WTC11 (cell line): ENCODE results near the gene PHF21B. TPM values are rescaled to one million over a fixed set of nuclear protein-coding genes. Genes with fewer than 3 reads are reported as not detected.

ENCODE experiments used
- ATAC-seq: fragments of 200-7000 bp; cut with Tn5 transposase; 2 replicates; pipeline ENCODE4 v1.10.0; 2021; ENCODE audit warnings: mild to moderate bottlenecking, moderate library complexity
- CTCF ChIA-PET: fragments of 300-600 bp; sonication (Branson Sonifier 250); formaldehyde crosslinking; loops from one replicate; lab custom pipeline; 2021; ENCODE audit warnings: antibody characterized with exemption; lab: Charles Lee
- POLR2A ChIA-PET: fragments of 350-600 bp; sonication (Branson Sonifier 250); formaldehyde crosslinking; loops from one replicate; lab custom pipeline; 2021; ENCODE audit warnings: antibody characterized with exemption; lab: Charles Lee
- DNase-seq: peaks from one replicate; pipeline ENCODE4 v3.0.0; 2021; ENCODE audit warnings: low spot score
- H3K27ac Mint-ChIP-seq: 2 replicates; pipeline ENCODE4 v1.8.0; 2021; ENCODE audit warnings: mixed read lengths
- H3K27me3 Mint-ChIP-seq: 2 replicates; pipeline ENCODE4 v1.8.0; 2021; ENCODE audit warnings: low read depth, mild to moderate bottlenecking, moderate library complexity, mixed read lengths
- H3K36me3 Mint-ChIP-seq: 2 replicates; pipeline ENCODE4 v1.8.0; 2021; ENCODE audit warnings: mixed read lengths
- H3K4me1 Mint-ChIP-seq: 2 replicates; pipeline ENCODE4 v1.8.0; 2022; ENCODE audit warnings: mixed read lengths
- H3K4me3 Mint-ChIP-seq: 2 replicates; pipeline ENCODE4 v1.8.0; 2021; ENCODE audit warnings: mild to moderate bottlenecking, moderate library complexity, mixed read lengths
- H3K9me3 Mint-ChIP-seq: 2 replicates; pipeline ENCODE4 v1.8.0; 2021; ENCODE audit warnings: mixed read lengths
- CREM ChIP-seq: sonication (generic); formaldehyde crosslinking; IDR thresholded peaks from 2 replicates; pipeline ENCODE4 v1.8.1; 2022; ENCODE audit warnings: mild to moderate bottlenecking, missing genetic modification reagents, moderate library complexity
- ESRRA ChIP-seq: sonication (generic); formaldehyde crosslinking; IDR thresholded peaks from 2 replicates; pipeline ENCODE4 v1.8.1; 2022; ENCODE audit warnings: mild to moderate bottlenecking, missing genetic modification reagents, borderline replicate concordance
- GTF2I ChIP-seq: fragments of 250-450 bp; sonication (Bioruptor Pico); conservative IDR thresholded peaks from 2 replicates; pipeline ENCODE4 v1.4.0; 2021; ENCODE audit warnings: mild to moderate bottlenecking
- HMGA2 ChIP-seq: fragments of 250-450 bp; sonication (Bioruptor Pico); IDR thresholded peaks from 2 replicates; pipeline ENCODE4 v1.4.0; 2021; ENCODE audit warnings: mild to moderate bottlenecking, moderate library complexity
- MXD4 ChIP-seq: fragments of 250-450 bp; sonication (Bioruptor Pico); IDR thresholded peaks from 2 replicates; pipeline ENCODE4 v1.8.0; 2021; ENCODE audit warnings: mild to moderate bottlenecking, moderate library complexity, borderline replicate concordance
- NFATC4 ChIP-seq: fragments of 250-450 bp; sonication (Bioruptor Pico); IDR thresholded peaks from 2 replicates; pipeline ENCODE4 v1.9.0; 2021; ENCODE audit warnings: mild to moderate bottlenecking
- NFE2L1 ChIP-seq: sonication (generic); formaldehyde crosslinking; IDR thresholded peaks from 2 replicates; pipeline ENCODE4 v1.8.1; 2023; ENCODE audit warnings: missing genetic modification reagents
- OVOL2 ChIP-seq: fragments of 250-450 bp; sonication (Bioruptor Pico); IDR thresholded peaks from 2 replicates; pipeline ENCODE4 v1.9.0; 2021; ENCODE audit warnings: mild to moderate bottlenecking, borderline replicate concordance
- PRDM15 ChIP-seq: sonication (generic); formaldehyde crosslinking; IDR thresholded peaks from 2 replicates; pipeline ENCODE4 v1.8.0; 2022; ENCODE audit warnings: missing genetic modification reagents
- SMAD3 ChIP-seq: sonication (generic); formaldehyde crosslinking; IDR thresholded peaks from 2 replicates; pipeline ENCODE4 v1.8.0; 2022; ENCODE audit warnings: missing genetic modification reagents, mild to moderate bottlenecking, borderline replicate concordance
- TEAD1 ChIP-seq: sonication (generic); formaldehyde crosslinking; IDR thresholded peaks from 2 replicates; pipeline ENCODE4 v1.8.0; 2022; ENCODE audit warnings: mild to moderate bottlenecking, missing genetic modification reagents
- TEAD4 ChIP-seq: sonication (generic); formaldehyde crosslinking; IDR thresholded peaks from 2 replicates; pipeline ENCODE4 v1.8.0; 2022; ENCODE audit warnings: mild to moderate bottlenecking, missing genetic modification reagents
- TP53 ChIP-seq: sonication (generic); formaldehyde crosslinking; IDR thresholded peaks from 2 replicates; pipeline ENCODE4 v1.8.1; 2023; ENCODE audit warnings: mild to moderate bottlenecking, missing genetic modification reagents
- USF2 ChIP-seq: sonication (generic); formaldehyde crosslinking; IDR thresholded peaks from 2 replicates; pipeline ENCODE4 v1.8.1; 2023; ENCODE audit warnings: mild to moderate bottlenecking, missing genetic modification reagents, moderate library complexity
- ZNF138 ChIP-seq: sonication (generic); formaldehyde crosslinking; conservative IDR thresholded peaks from 2 replicates; pipeline ENCODE4 v1.8.1; 2022; ENCODE audit warnings: mild to moderate bottlenecking, moderate library complexity, missing genetic modification reagents
- ZNF263 ChIP-seq: sonication (generic); formaldehyde crosslinking; IDR thresholded peaks from 2 replicates; pipeline ENCODE4 v1.8.1; 2022; ENCODE audit warnings: low read depth, mild to moderate bottlenecking, moderate library complexity, missing genetic modification reagents
- total RNA-seq: library from RNA; stranded (reverse); gene quantifications from 3 replicates; pipeline ENCODE4 v1.2.3, GENCODE V29; 2021
- TF ChIP-seq, protein P1 (sequence below): sonication (generic); formaldehyde crosslinking; IDR thresholded peaks from 2 replicates; pipeline ENCODE4 v1.8.0; 2022; ENCODE audit warnings: mild to moderate bottlenecking, missing genetic modification reagents
- TF ChIP-seq, protein P2 (sequence below): sonication (generic); formaldehyde crosslinking; IDR thresholded peaks from 2 replicates; pipeline ENCODE4 v1.8.1; 2023; ENCODE audit warnings: mild to moderate bottlenecking, missing genetic modification reagents
- TF ChIP-seq, protein P3 (sequence below): sonication (generic); formaldehyde crosslinking; IDR thresholded peaks from 2 replicates; pipeline ENCODE4 v1.8.1; 2022; ENCODE audit warnings: missing genetic modification reagents, borderline replicate concordance
- TF ChIP-seq, protein P4 (sequence below): sonication (generic); formaldehyde crosslinking; IDR thresholded peaks from 2 replicates; pipeline ENCODE4 v1.8.1; 2023; ENCODE audit warnings: mild to moderate bottlenecking, moderate library complexity, missing genetic modification reagents

Gene PHF21B
- total RNA-seq, 1 experiment from 2014 or later = 107 TPM

DNA sequence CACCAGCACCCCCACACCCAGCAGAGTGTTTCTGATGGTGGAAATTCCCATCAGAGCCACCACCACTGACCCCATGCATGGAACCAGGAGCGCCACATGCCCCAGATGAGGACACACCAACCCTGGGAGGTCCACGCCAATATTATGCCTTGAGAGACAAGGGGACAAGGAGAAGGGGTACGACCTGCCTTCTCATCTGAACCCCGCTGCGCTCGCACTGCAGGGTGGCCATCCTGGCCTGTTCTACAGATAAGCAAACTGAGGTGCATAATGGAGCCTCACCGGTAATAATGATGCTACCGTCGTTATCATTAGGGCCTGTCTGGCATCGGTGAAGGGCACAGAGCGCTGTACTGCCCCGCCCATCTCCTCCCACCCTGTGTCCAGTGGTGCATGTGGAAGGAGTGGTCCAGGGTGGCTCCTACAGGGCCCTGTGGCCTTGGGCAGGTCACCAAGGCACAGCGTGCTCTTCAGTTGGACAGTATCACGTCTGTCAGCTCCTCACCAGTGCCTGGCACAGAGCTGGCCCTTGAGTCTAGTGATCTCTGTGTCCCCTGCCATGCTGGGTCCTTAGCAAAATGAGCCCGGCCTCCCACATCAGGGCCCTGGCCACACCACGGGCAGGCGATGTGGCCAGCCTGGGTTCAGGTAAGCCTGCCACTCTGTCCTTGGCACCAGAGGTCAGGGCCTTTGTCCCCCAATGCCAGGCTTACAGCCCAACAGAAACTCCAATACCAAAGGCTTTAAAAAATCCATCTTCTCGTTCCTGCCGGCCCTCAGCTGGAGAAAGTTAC, 92.2 kb downstream of the PHF21B start:
- Mint-ChIP-seq H3K36me3 (peaks cover 51% of the 10 kb centered on the region), H3K27ac (no peak overlapping the region), H3K9me3 (peaks cover 5% of the 10 kb centered on the region), H3K4me1 (no peaks in the 10 kb centered on the region), H3K4me3 (no peak overlapping the region), H3K27me3 (no peaks in the 10 kb centered on the region)
- ChIA-PET CTCF (interaction anchor here (1.0 kb wide), 1 partner anchor 97 kb away, joined by 3 read pairs; no protein-coding TSS in a partner anchor), POLR2A (no interaction called here)
- TF ChIP-seq TEAD1 (CRISPR knock-in tag) (no peak), TP53 (CRISPR knock-in tag) (no peak), NFATC4 (no peak), ZNF138 (no peak), SMAD3 (no peak), NFE2L1 (CRISPR knock-in tag) (no peak), ESRRA (CRISPR knock-in tag) (no peak)
- TF ChIP-seq, protein P1, sequence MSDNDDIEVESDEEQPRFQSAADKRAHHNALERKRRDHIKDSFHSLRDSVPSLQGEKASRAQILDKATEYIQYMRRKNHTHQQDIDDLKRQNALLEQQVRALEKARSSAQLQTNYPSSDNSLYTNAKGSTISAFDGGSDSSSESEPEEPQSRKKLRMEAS (CRISPR knock-in tag) = no peak
- ATAC-seq = no peak
- DNase-seq = no peak

GRCh38 chr22:44916281-44917231, 93.2 kb downstream of the PHF21B start:
- CTCF ChIA-PET = no interaction called here
- Mint-ChIP-seq H3K4me1 (no peaks in the 10 kb centered on the region), H3K4me3 (no peak overlapping the region), H3K27ac (peak overlapping the region; percentile 4; the same call in 1 of the 2 replicates), H3K27me3 (no peaks in the 10 kb centered on the region), H3K36me3 (peaks cover 61% of the 10 kb centered on the region), H3K9me3 (peaks cover 15% of the 10 kb centered on the region)
- no peak for DNase-seq
- TF ChIP-seq ESRRA (CRISPR knock-in tag) (no peak), GTF2I (CRISPR knock-in tag) (no peak), ZNF263 (no peak), OVOL2 (CRISPR knock-in tag) (no peak), MXD4 (CRISPR knock-in tag) (no peak), CREM (CRISPR knock-in tag) (no peak), NFATC4 (no peak), NFE2L1 (CRISPR knock-in tag) (no peak), HMGA2 (CRISPR knock-in tag) (no peak), PRDM15 (no peak), USF2 (CRISPR knock-in tag) (no peak), TEAD4 (CRISPR knock-in tag) (no peak)
- TF ChIP-seq, protein P2, sequence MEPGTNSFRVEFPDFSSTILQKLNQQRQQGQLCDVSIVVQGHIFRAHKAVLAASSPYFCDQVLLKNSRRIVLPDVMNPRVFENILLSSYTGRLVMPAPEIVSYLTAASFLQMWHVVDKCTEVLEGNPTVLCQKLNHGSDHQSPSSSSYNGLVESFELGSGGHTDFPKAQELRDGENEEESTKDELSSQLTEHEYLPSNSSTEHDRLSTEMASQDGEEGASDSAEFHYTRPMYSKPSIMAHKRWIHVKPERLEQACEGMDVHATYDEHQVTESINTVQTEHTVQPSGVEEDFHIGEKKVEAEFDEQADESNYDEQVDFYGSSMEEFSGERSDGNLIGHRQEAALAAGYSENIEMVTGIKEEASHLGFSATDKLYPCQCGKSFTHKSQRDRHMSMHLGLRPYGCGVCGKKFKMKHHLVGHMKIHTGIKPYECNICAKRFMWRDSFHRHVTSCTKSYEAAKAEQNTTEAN (CRISPR knock-in tag) = no peak
- TF ChIP-seq, protein P3, sequence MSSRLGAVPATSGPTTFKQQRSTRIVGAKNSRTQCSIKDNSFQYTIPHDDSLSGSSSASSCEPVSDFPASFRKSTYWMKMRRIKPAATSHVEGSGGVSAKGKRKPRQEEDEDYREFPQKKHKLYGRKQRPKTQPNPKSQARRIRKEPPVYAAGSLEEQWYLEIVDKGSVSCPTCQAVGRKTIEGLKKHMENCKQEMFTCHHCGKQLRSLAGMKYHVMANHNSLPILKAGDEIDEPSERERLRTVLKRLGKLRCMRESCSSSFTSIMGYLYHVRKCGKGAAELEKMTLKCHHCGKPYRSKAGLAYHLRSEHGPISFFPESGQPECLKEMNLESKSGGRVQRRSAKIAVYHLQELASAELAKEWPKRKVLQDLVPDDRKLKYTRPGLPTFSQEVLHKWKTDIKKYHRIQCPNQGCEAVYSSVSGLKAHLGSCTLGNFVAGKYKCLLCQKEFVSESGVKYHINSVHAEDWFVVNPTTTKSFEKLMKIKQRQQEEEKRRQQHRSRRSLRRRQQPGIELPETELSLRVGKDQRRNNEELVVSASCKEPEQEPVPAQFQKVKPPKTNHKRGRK (CRISPR knock-in tag) = no peak
- TF ChIP-seq, protein P4, sequence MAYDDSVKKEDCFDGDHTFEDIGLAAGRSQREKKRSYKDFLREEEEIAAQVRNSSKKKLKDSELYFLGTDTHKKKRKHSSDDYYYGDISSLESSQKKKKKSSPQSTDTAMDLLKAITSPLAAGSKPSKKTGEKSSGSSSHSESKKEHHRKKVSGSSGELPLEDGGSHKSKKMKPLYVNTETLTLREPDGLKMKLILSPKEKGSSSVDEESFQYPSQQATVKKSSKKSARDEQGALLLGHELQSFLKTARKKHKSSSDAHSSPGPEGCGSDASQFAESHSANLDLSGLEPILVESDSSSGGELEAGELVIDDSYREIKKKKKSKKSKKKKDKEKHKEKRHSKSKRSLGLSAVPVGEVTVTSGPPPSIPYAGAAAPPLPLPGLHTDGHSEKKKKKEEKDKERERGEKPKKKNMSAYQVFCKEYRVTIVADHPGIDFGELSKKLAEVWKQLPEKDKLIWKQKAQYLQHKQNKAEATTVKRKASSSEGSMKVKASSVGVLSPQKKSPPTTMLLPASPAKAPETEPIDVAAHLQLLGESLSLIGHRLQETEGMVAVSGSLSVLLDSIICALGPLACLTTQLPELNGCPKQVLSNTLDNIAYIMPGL (CRISPR knock-in tag) = no peak
- POLR2A ChIA-PET = no interaction called here
- no peak for ATAC-seq
